ENCODE results near the gene ARHGAP30.

ARHGAP30 gene

DNA sequence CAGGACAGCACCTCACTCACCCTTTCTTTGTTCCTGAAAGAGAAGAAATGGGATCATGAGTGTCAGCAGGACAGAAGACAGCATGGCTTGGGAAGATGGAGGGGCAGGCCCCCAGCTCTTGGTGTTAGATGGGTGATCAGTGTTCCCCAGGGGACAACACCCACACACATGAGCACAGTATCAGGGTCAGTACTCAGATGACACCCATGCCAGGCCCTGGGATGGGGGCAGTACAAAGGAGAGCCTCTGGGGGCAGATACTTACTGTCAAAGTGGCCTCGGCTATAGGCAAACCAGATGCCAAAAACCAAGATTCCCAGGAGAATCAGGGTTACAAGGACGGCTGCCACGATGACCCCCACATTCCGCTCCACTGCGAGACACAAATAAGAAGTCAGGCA lies 70.3 kb downstream of the ARHGAP30 start:
- no peak overlapping the region for H3K4me3 ChIP-seq (replicated peaks; ENCODE audit: low read depth, low read length)
- no peak for DNase-seq (ENCODE audit: extremely low read depth, low read depth)
- TF ChIP-seq, protein P1, sequence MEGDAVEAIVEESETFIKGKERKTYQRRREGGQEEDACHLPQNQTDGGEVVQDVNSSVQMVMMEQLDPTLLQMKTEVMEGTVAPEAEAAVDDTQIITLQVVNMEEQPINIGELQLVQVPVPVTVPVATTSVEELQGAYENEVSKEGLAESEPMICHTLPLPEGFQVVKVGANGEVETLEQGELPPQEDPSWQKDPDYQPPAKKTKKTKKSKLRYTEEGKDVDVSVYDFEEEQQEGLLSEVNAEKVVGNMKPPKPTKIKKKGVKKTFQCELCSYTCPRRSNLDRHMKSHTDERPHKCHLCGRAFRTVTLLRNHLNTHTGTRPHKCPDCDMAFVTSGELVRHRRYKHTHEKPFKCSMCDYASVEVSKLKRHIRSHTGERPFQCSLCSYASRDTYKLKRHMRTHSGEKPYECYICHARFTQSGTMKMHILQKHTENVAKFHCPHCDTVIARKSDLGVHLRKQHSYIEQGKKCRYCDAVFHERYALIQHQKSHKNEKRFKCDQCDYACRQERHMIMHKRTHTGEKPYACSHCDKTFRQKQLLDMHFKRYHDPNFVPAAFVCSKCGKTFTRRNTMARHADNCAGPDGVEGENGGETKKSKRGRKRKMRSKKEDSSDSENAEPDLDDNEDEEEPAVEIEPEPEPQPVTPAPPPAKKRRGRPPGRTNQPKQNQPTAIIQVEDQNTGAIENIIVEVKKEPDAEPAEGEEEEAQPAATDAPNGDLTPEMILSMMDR (IDR thresholded peaks at IDR 0.05; ENCODE audit: low read depth, low read length, missing control alignments), result no peak

DNA sequence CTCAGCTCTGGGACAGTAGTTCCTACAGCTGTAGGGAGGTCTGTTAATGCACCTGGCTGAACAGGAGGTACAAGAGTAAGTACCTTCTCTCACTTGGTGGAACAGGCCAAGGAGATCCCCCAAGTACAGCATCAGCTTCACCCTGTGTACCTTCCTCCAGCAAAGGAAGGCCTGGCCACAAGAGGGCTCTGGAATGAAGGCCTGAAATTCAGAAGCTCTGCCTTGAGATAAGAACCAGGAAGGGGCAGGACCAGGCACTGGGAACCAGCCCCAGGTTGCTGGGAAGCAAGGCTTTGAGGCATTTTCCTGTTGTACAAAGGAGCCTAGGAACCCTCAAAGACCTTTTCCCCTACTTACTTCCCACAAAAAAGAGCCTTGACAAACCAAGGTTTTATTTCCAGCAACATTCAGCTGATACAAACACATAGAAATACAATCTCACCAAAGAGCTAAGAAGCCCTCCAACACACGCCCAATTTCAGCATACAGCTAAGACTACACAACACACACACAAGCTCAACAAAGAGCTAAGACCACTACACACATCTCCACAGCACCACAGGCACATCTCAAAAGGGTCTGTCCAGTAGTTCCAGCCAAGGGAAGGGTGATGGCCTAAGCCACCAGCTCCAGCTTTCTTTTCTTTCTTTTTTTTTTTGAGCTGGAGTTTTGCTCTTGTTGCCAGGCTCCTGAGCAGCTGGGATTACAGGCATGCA lies 72.2 kb downstream of the ARHGAP30 start:
- peak; percentile 32 for DNase-seq (ENCODE audit: extremely low read depth, low read depth)

More for the DNA sequence above, 72.2 kb downstream of the ARHGAP30 start:
- H3K4me3 ChIP-seq (replicated peaks; ENCODE audit: low read depth, low read length), result no peak overlapping the region
- TF ChIP-seq, protein P1 (IDR thresholded peaks at IDR 0.05; ENCODE audit: low read depth, low read length, missing control alignments), result peak; percentile 72

All from HFF-Myc (cell line).